Islet precursor cell (in vitro differentiated cells): ENCODE results near the gene ARHGAP45.

Experiments used
- DNase-seq: peaks from one replicate; pipeline ENCODE4 v3.0.0-alpha.2; 2018

Gene ARHGAP45

DNA sequence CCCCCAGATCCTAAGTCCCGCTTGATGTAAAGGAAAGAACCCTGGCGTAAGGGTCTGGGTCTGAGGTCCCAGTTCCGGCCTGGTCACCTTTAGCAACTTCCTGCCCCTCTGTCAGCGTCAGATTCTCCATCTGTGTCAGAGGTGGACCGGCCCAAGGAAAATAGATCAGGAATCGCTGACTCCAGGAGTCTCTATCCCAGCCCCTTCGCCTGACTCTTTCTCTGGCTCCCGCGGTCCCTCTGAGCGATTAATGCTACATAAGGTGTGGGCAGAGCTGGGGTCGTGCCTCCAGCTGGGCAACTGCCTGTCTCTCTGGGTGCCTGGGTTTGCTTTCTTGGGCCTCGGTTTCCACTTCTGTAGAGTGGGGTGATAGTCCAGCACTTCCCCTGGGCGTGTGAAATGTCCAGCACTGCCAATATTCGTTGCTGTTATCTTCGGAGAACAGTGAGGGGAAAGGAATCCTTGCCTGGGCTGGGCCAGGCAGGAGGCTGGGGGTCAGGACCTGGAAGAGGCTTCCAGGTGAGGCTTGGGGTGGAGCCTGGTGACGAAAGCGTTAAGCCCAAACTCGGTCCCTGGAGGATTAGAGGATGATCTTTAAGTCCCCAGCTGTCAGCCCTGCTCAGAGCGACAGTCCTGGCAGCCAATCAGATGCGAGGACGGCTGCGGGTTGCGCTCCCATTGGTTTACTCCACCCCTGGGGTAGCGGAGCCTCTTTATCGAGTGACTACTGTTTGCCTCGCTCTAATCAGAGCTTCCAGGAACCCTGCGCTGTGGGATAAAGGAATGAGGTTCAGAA, 26.3 kb upstream of the ARHGAP45 start:
- DNase-seq = peak; percentile 96

DNA sequence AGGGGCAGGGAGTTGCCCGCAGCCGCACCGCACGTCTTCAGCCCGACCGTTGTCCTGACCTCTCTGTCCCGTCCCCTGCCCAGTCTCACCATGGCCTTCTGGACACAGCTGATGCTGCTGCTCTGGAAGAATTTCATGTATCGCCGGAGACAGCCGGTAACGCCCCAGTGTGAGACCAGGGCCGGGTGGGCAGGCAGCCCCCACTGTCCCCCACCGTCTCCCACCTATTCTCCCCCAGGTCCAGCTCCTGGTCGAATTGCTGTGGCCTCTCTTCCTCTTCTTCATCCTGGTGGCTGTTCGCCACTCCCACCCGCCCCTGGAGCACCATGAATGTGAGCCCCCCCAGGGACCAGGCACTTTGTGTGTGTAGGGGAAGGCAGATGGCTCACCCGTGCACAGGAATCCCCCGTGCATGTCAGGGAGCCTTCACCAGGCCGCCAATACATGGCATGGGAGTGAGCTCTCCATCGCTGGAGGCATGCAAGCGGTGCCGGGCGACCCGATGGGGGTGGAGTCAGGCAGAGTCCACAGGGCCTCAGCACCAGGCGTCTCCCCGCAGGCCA, 25.6 kb upstream of the ARHGAP45 start:
- DNase-seq = no peak

DNA sequence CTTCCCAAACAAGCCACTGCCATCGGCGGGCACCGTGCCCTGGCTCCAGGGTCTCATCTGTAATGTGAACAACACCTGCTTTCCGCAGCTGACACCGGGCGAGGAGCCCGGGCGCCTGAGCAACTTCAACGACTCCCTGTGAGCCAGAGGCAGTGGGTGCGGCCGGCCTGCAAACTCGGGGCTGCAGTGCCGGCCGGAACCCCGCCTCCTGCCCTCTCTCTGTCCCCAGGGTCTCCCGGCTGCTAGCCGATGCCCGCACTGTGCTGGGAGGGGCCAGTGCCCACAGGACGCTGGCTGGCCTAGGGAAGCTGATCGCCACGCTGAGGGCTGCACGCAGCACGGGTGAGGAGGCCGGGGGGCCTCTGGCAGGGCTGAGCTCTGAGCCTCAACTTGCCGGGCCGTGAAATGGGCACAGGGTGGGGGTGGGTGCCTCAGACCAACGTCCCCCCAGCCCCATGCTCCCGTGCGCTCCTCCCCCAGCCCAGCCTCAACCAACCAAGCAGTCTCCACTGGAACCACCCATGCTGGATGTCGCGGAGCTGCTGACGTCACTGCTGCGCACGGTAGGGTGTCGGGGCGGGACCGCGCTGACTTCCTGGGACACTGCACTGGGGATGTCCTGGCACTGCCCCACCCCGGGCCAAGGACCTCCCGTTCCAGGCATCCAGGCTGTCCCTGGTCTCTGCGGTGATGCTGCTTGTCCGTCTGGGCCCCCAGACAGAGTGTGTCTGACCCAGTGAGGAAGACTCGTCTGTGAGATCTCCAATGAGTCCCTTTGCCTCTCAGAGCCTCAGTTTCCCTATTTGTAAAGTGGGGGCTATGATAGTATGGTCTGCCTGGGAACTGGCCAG, 24.9 kb upstream of the ARHGAP45 start:
- DNase-seq = peak; percentile 48

DNA sequence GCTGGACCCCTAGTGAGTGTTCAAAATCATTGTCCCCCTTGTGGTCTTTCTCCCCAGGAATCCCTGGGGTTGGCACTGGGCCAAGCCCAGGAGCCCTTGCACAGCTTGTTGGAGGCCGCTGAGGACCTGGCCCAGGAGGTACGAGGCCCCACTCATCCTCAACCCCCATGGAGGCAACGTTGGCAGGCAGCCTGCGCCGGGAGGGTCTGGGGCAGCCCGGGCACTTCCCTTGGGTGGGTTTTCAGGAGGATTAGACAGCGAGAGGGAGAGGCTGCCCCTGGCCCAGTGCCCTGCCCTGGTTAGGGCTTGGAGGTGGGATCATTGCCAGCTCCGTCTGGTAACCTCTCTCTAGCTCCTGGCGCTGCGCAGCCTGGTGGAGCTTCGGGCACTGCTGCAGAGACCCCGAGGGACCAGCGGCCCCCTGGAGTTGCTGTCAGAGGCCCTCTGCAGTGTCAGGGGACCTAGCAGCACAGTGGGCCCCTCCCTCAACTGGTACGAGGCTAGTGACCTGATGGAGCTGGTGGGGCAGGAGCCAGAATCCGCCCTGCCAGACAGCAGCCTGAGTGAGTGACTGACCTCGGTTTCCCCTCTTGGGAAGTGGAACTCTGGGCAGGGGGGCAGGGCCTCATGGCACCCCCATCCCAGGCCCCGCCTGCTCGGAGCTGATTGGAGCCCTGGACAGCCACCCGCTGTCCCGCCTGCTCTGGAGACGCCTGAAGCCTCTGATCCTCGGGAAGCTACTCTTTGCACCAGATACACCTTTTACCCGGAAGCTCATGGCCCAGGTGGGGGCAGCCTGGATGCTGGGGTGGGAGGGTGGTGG, 24.1 kb upstream of the ARHGAP45 start:
- DNase-seq = peak; percentile 44

DNA sequence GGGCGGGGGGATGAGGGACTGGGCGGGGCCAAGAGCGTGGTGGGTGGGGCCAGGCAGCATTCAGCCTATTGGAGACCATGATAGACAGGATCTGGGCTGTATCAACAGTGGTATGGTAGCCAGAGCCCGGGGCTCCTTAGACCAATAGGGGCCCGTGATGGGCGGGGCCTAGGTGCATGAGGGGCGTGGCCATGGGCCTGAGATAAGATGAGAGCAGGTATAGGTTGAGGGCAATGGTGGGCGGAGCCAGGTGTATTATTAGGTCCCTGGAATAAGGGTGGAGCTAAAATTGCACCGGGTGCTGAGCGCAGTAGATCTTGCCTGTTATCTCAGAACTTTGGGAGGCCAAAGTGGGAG, 21.7 kb upstream of the ARHGAP45 start:
- DNase-seq = peak; percentile 84

DNA sequence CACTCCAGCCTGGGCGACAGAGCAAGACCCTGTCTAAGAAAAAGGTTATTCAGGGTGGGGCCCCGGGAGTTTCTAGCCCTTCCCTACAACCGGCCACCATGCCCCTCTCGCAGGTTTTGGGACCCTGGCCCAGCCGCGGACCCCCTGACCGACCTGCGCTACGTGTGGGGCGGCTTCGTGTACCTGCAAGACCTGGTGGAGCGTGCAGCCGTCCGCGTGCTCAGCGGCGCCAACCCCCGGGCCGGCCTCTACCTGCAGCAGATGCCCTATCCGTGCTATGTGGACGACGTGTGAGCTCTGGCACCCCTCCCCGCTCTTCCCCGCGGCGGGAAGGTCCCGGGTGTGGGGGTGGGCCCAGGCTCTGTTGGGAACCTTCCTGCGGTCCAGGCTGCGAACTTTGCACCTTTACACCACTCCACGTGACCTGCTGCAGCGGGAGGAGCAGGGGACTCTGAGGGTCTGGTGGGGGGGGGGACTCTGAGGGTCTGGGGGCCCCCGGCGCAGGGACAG, 20.8 kb upstream of the ARHGAP45 start:
- peak; percentile 56 for DNase-seq

DNA sequence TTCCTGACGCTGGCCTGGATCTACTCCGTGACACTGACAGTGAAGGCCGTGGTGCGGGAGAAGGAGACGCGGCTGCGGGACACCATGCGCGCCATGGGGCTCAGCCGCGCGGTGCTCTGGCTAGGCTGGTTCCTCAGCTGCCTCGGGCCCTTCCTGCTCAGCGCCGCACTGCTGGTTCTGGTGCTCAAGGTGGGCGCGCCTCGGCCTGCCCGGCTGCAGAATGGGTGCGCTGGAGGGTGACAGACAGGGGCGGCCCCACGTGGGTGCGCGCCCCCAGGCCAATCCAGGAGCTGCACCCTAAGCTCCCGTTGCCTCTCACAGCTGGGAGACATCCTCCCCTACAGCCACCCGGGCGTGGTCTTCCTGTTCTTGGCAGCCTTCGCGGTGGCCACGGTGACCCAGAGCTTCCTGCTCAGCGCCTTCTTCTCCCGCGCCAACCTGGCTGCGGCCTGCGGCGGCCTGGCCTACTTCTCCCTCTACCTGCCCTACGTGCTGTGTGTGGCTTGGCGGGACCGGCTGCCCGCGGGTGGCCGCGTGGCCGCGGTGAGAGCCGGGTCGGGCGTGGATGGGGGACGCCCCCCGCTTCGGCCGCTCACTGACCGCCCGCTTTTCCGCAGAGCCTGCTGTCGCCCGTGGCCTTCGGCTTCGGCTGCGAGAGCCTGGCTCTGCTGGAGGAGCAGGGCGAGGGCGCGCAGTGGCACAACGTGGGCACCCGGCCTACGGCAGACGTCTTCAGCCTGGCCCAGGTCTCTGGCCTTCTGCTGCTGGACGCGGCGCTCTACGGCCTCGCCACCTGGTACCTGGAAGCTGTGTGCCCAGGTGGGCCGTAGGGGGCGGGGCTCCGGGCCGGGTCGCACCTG, 19.9 kb upstream of the ARHGAP45 start:
- DNase-seq = peak; percentile 41

DNA sequence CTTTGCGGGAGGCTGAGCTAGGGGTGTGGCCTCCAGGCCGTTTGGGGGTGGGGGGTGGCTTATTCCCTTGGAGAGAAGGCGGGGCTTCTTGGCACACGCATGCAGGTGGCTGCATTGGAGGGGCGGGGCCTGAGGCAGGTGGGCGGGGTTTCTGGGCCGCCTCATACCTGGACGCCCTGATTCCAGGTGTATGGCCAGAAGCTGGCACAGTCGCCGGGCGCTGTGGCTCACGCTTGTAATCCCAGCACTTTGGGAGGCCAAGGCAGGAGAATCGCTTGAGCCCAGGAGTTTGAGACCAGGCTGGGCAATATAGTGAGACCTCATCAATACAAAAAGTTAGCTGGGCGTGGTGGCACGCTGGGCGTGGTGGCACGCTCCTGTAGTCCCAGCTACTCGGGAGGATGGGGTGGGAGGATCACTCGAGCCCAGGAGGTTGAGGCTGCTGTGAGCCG, 19.2 kb upstream of the ARHGAP45 start:
- peak; percentile 40 for DNase-seq

DNA sequence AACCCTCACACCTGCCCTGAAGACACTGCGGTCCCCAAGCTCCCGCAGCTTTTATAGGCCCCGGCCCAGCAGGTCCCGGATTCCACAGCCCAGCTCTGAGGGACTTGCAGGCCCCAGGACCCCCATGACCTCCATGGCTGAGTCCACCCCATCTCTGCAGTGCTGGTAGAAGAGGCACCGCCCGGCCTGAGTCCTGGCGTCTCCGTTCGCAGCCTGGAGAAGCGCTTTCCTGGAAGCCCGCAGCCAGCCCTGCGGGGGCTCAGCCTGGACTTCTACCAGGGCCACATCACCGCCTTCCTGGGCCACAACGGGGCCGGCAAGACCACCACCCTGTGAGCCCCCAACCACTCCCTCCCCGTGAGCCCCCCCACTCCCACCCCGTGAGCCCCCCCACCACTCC, 17.9 kb upstream of the ARHGAP45 start:
- DNase-seq = peak; percentile 50

DNA sequence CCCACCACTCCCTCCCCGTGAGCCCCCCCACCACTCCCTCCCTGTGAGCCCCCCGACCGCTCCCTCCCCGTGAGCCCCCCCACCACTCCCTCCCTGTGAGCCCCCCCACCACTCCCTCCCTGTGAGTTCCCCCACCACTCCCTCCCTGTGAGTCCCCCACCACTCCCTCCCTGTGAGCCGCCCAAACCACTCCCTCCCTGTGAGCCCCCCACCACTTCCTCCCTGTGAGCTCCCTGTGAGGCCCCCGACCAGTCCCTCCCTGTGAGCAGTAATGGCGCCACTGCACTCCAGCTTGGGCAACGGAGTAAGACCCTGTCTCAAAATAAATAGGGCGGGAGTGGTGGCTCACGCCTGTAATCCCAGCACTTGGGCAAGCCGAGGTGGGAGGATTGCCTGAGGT, 17.2 kb upstream of the ARHGAP45 start:
- DNase-seq = no peak

DNA sequence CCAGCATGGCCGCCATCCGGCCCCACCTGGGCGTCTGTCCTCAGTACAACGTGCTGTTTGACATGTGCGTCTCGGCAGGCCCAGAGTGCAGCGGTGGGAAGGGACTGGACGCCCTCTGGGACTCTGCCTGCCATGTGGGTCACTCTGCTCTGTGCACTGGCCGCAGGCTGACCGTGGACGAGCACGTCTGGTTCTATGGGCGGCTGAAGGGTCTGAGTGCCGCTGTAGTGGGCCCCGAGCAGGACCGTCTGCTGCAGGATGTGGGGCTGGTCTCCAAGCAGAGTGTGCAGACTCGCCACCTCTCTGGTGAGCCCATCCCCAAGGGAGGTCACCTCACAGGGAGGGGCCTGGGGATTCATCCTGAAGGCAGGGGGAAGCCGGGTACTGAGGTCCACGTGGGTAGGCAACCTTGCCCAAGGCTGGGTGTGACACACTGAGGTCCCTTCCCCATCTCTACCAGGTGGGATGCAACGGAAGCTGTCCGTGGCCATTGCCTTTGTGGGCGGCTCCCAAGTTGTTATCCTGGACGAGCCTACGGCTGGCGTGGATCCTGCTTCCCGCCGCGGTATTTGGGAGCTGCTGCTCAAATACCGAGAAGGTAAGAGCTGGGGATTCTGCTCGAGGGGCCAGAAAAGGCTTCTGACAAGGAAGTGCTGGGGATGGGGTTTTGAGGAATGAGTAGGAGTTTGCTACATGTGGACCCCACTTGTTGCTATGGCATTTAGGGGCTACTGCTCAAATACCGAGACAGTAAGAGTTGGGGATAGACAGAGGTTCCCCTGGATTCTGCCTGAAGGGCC, 15.8 kb upstream of the ARHGAP45 start:
- DNase-seq = no peak

DNA sequence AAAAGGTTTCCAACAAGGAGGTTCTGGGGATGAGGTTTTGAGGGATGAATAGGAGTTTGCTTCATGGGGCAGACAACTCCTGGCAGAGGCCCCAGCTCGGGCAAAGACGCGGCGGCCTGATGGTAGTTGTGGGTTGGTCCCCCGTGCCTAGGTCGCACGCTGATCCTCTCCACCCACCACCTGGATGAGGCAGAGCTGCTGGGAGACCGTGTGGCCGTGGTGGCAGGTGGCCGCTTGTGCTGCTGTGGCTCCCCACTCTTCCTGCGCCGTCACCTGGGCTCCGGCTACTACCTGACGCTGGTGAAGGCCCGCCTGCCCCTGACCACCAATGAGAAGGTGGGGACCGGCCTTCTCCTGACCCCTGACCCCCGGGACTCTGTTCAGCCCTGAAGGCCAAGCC, 15.2 kb upstream of the ARHGAP45 start:
- no peak for DNase-seq

DNA sequence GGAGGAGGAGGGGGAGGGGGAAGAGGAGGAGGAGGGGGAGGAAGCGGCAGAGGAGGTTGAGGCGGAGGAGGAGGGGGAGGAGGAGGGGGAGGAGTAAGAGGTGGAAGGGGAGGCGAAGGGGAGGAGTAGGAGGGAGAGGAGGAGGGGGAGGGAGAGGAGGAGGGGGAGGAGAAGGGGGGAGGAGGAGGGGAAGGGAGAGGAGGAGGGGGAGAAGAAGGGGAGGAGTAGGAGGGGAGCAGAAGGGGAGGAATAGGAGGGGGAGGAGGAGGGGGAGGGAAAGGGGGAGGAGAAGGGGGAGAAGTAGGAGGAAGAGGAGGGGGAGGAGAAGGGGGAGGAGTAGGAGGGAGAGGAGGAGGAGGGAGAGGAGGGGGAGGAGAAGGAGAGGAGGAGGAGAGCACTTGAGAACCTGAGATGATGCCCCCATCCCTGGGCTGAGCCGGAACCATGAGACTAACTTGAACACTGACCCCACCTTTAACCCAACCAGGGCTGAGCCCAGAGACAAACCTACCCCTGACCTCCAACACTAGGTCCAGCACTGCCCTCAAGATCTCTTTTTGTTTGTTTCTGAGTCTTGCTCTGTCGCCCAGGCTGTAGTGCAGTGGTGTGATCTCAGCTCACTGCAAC, 14.5 kb upstream of the ARHGAP45 start:
- no peak for DNase-seq

DNA sequence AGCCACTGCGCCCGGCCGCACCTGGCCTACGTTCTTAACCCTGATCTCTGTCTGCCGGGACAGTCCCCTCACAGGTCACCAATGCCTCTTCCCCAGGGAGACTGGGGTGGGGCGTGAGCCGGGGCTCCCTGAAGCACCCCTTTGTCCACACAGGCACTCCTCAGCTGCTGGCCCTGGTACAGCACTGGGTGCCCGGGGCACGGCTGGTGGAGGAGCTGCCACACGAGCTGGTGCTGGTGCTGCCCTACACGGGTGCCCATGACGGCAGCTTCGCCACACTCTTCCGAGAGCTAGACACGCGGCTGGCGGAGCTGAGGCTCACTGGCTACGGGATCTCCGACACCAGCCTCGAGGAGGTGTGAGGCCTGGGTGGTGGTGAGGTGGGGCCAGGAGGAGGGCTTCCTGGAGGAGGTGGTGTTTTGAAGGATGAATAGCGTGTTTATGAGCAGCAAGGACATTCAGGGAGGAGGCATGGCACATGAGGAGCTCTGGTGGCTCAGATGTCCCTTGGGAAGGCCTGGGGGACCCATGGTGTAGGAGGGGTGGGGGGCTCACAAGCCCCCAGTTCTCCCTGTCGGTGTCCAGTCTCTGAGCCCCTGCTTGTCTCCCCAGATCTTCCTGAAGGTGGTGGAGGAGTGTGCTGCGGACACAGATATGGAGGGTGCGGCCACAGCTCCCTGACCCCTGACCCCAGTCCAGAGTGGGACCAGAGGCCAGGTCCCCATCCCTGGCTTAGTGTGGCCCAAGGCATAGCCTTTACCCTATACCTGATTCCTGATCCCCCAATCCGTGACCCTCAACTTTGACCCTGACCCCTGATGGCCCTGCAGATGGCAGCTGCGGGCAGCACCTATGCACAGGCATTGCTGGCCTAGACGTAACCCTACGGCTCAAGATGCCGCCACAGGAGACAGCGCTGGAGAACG, 13.5 kb upstream of the ARHGAP45 start:
- DNase-seq = no peak

DNA sequence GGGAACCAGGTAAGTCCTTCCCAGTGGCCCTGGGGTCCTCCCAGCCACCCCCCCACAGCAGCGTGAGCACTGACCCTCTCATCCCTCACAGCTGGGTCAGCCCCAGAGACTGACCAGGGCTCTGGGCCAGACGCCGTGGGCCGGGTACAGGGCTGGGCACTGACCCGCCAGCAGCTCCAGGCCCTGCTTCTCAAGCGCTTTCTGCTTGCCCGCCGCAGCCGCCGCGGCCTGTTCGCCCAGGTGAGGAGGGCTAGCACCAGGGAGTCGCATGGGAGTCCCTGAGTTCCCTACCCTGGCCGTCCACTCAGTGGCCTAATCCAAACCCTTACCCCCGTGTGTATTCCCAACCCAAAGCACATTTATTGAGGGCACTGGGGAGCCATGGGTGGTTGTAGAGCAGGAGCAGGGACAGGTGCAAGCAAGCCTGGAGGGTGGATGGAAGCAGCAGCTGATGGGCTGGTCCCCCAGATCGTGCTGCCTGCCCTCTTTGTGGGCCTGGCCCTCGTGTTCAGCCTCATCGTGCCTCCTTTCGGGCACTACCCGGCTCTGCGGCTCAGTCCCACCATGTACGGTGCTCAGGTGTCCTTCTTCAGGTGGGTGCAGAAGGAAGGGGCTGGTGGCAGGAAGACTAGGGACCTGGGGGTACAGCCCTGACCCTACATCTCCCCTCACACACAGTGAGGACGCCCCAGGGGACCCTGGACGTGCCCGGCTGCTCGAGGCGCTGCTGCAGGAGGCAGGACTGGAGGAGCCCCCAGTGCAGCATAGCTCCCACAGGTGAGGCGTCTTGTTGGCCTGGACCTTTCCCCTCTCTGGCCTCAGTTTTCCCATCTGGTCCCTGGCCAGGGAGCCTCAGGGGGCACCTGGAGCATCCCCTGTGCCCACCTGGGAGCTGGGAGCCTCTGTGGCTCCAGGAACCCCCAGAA, 12.6 kb upstream of the ARHGAP45 start:
- DNase-seq = no peak

DNA sequence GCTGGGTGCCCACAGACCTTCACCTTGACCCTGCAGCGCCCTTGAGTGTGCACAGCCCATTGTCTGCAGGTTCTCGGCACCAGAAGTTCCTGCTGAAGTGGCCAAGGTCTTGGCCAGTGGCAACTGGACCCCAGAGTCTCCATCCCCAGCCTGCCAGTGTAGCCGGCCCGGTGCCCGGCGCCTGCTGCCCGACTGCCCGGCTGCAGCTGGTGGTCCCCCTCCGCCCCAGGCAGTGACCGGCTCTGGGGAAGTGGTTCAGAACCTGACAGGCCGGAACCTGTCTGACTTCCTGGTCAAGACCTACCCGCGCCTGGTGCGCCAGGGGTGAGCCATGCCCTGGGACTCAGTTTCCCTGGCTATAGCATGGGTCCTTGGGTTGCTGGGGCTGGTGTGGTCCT, 11.9 kb upstream of the ARHGAP45 start:
- DNase-seq = no peak

DNA sequence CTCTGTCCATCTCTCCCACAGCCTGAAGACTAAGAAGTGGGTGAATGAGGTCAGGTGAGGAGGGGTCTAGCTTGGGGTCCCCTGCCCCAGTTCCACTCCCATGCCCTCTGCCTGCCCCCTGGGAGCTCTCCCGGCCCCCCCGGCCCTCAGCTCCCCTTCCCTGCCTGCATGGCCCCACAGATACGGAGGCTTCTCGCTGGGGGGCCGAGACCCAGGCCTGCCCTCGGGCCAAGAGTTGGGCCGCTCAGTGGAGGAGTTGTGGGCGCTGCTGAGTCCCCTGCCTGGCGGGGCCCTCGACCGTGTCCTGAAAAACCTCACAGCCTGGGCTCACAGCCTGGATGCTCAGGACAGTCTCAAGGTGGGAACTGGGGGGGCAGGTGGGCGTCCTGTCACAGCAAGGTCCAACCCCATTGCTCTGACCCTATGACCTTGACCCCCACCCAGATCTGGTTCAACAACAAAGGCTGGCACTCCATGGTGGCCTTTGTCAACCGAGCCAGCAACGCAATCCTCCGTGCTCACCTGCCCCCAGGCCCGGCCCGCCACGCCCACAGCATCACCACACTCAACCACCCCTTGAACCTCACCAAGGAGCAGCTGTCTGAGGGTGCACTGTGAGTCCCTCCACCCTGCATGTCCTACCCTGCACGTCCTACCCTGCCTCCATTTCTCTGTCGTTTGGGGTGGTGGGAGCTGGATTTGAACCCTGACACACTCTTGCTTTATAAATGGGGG, 10.9 kb upstream of the ARHGAP45 start:
- no peak for DNase-seq
